ENCODE measurements around the gene MYG1.
A peak's percentile ranks its signal among the peaks of the same experiment; 100 is the strongest.
"Not testable (repeated sequence)": the region's sequence is repeated elsewhere in the genome, so short reads cannot be mapped to it uniquely, and the experiment has no call there.

MYG1 gene

GRCh38 chr12:53287741-53288216, 11.7 kb upstream of the MYG1 start:
- peak; percentile 72 for DNase-seq

GRCh38 chr12:53288322-53288721, 11.2 kb upstream of the MYG1 start:
- no peak for DNase-seq

- no peak for DNase-seq
These were observed 9.6 kb upstream of the MYG1 start for GRCh38 chr12:53289891-53290290.

GRCh38 chr12:53290661-53291060, 8.8 kb upstream of the MYG1 start:
- no peak for DNase-seq

GRCh38 chr12:53292426-53292825, 7.1 kb upstream of the MYG1 start:
- DNase-seq, result no peak

- peak; percentile 91 for DNase-seq
These were observed 4.2 kb upstream of the MYG1 start, which contains the start of gene PFDN5 for GRCh38 chr12:53295070-53295890. PFDN5 (plus strand) TSS chr12:53295542; CDS start chr12:53295568, 26 bp downstream.

- no peak for DNase-seq
These were observed 3.6 kb upstream of the MYG1 start for GRCh38 chr12:53295891-53296219.

GRCh38 chr12:53297106-53297505, 2.4 kb upstream of the MYG1 start:
- DNase-seq, result not testable (repeated sequence)

GRCh38 chr12:53298164-53298563, 1.3 kb upstream of the MYG1 start:
- DNase-seq, result no peak

GRCh38 chr12:53299101-53299453, 418 bp upstream of the MYG1 start:
- DNase-seq, result peak; percentile 51

GRCh38 chr12:53300187-53300586, 692 bp downstream of the MYG1 start:
- peak; percentile 37 for DNase-seq

- DNase-seq, result no peak
These were observed 3.4 kb downstream of the MYG1 start for GRCh38 chr12:53302903-53303302.

GRCh38 chr12:53306826-53307225, 7.3 kb downstream of the MYG1 start:
- no peak for DNase-seq

GRCh38 chr12:53308276-53308675, 8.8 kb downstream of the MYG1 start:
- DNase-seq, result no peak

GRCh38 chr12:53313996-53314395, 14.5 kb downstream of the MYG1 start:
- DNase-seq, result no peak

GRCh38 chr12:53320352-53321195, 21.1 kb downstream of the MYG1 start:
- no peak for DNase-seq

- DNase-seq, result peak; percentile 71
These were observed 24.8 kb downstream of the MYG1 start for GRCh38 chr12:53324113-53324778.

GRCh38 chr12:53324779-53325510, 25.4 kb downstream of the MYG1 start:
- DNase-seq, result peak; percentile 92

GRCh38 chr12:53325511-53326061, 26.1 kb downstream of the MYG1 start:
- DNase-seq, result peak; percentile 46

GRCh38 chr12:53326460-53327185, 27.1 kb downstream of the MYG1 start:
- DNase-seq, result no peak

- no peak for DNase-seq
These were observed 28.0 kb downstream of the MYG1 start for GRCh38 chr12:53327435-53328042.
